Duodenal mucosa (tissue), 2 donors: Measurements from ENCODE around the gene SYTL1.
A peak's percentile ranks its signal among the peaks of the same experiment; 100 is the strongest.

Experiments used
- H3K27ac ChIP-seq: one replicate; pipeline ENCODE4 v1.7.0; 2013; ENCODE audit warnings: low read depth, low read length
- H3K27me3 ChIP-seq, 2 donors: one replicate each; pipeline ENCODE4 v1.7.0; 2013; ENCODE audit warnings: low read length in 2 of 2, control low read depth in 1 of 2; ENCODE audit not compliant: insufficient read depth in 2 of 2, control insufficient read depth in 1 of 2
- H3K36me3 ChIP-seq, 2 donors: one replicate each; pipeline ENCODE4 v1.7.0; 2013; ENCODE audit warnings: low read length in 2 of 2, control low read depth in 1 of 2; ENCODE audit not compliant: insufficient read depth in 2 of 2, control insufficient read depth in 1 of 2
- H3K4me1 ChIP-seq, 2 donors: one replicate each; pipeline ENCODE4 v1.7.0; 2013; ENCODE audit warnings: low read length in 2 of 2, control low read depth in 1 of 2; ENCODE audit not compliant: insufficient read depth in 2 of 2, control insufficient read depth in 1 of 2
- H3K4me3 ChIP-seq, 2 donors: one replicate each; pipeline ENCODE4 v1.7.0; 2013; ENCODE audit warnings: low read length in 2 of 2, low read depth in 1 of 2
- H3K9ac ChIP-seq, 2 donors: one replicate each; pipeline ENCODE4 v1.7.0; 2013; ENCODE audit warnings: low read length in 2 of 2, low read depth in 1 of 2
- H3K9me3 ChIP-seq, 2 donors: one replicate each; pipeline ENCODE4 v1.7.0; 2013; ENCODE audit warnings: low read length in 2 of 2, control low read depth in 1 of 2; ENCODE audit not compliant: control insufficient read depth in 1 of 2

Gene SYTL1

DNA sequence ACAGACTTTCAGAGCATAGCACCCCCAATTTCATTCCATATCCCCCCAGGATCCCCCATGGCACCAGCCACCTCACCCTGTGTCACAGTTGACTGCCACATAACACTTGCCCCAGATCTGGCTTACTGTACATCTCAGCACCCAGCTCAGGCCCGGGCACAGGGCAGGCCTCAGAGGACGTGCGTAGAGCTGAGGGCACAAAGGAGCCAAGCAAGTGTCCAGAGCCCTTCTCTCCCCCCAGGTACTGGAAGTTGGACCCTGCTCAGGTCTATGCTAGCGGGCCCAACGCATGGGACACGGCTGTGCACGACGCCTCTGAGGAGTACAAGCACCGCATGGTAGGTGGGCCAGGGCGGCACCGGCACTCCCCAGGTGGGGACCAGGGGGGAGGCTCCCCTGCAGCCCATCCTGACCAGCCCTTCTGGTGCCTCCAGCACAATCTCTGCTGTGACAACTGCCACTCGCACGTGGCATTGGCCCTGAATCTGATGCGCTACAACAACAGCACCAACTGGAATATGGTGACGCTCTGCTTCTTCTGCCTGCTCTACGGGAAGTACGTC, 8.0 kb upstream of the SYTL1 start:
- Histone ChIP-seq H3K4me3 (no peak overlapping the region), H3K27ac (no peak overlapping the region), H3K4me1 (no peaks in the 10 kb centered on the region), H3K9me3 (no peaks in the 10 kb centered on the region), H3K9ac (no peak overlapping the region), H3K27me3 (no peaks in the 10 kb centered on the region), H3K36me3 (peaks cover 27 to 47% of the 10 kb centered on the region in 2 donors)

GRCh38 chr1:27335506-27336422, 6.1 kb upstream of the SYTL1 start:
- Histone ChIP-seq H3K27ac (no peak overlapping the region), H3K4me3 (no peak overlapping the region), H3K36me3 (peaks cover 21 to 44% of the 10 kb centered on the region in 2 donors), H3K4me1 (no peaks in the 10 kb centered on the region), H3K27me3 (no peaks in the 10 kb centered on the region), H3K9me3 (no peaks in the 10 kb centered on the region), H3K9ac (no peak overlapping the region)

DNA sequence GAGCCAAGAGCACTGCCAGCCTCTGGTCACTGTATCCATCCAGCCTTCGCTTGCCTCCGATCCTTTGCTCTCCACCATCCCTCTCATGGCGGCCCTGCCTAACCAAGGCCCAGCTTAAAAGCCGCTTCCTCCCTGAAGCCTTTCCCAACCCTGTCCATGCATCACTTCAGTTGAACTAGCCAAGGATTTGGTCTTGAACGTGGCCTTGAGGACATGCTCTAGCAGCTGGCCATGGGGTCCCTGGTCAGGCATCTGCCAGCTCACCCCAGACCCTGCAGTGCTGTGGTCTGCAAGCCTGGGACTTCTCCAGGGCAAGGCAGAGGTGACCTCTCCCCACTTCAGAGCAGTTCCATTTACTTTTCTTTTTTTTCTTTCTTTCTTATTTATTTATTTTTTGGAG, 5.1 kb upstream of the SYTL1 start:
- peaks cover 19 to 44% of the 10 kb centered on the region in 2 donors for H3K36me3 ChIP-seq

DNA sequence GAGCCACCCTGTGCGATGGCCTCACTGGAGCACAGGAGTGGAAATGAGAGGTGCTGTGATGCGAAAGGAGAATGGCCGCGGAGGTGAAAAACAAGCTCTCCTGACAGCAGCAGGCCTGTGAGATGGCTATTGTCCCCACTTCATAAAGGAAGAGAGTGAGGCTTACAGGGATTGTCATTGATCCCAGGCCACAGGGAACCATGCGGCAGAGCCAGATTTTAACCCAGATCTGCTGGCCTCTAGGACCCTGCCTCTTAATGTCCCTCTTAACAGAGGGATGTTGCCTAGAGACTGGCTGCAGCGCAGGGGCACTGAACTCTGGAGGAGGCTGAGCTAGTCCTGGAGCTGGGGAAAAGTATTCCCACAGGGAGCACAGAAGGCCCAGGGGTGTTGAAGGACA, 3.1 kb upstream of the SYTL1 start:
- H3K4me1 ChIP-seq: peaks cover 20 to 23% of the 10 kb centered on the region in 2 donors
- H3K27me3 ChIP-seq: no peaks in the 10 kb centered on the region
- peaks cover 7 to 24% of the 10 kb centered on the region in 2 donors for H3K36me3 ChIP-seq
- no peak overlapping the region for H3K27ac ChIP-seq
- no peak overlapping the region for H3K4me3 ChIP-seq
- no peak overlapping the region for H3K9ac ChIP-seq
- no peaks in the 10 kb centered on the region for H3K9me3 ChIP-seq

More for the DNA sequence above, 5.1 kb upstream of the SYTL1 start:
- Histone ChIP-seq H3K27me3 (no peaks in the 10 kb centered on the region), H3K4me3 (no peak overlapping the region), H3K4me1 (peaks cover 6 to 9% of the 10 kb centered on the region in 2 donors), H3K9me3 (no peaks in the 10 kb centered on the region), H3K27ac (no peak overlapping the region), H3K9ac (no peak overlapping the region)

DNA sequence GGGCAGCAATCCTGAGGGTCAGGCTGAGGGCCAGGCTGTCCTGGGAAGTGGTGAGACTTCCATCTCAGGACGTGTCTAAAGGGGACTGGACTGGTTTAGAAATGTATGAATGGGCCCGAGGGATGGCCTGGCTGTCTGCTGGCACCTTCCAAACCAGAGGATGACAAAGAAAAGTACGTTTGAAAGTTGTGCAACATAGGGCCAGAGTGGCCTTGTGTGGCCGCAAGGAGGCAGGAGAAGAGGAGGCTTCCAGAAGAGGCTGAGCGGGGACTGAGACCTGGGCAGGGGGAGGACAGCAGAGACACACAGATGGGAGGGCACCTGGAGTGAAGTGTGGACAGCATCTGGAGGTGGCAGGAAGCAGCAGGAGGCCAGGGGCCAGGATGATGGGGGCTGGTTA, 2.6 kb upstream of the SYTL1 start:
- H3K36me3 ChIP-seq: peaks cover 2 to 19% of the 10 kb centered on the region in 2 donors
- no peak overlapping the region for H3K4me3 ChIP-seq
- no peaks in the 10 kb centered on the region for H3K27me3 ChIP-seq
- peaks cover 20 to 23% of the 10 kb centered on the region in 2 donors for H3K4me1 ChIP-seq
- H3K27ac ChIP-seq: no peak overlapping the region
- H3K9me3 ChIP-seq: no peaks in the 10 kb centered on the region
- no peak overlapping the region for H3K9ac ChIP-seq

- Histone ChIP-seq H3K9ac (peak overlapping the region; percentile 57 to 80), H3K9me3 (no peaks in the 10 kb centered on the region), H3K27me3 (no peaks in the 10 kb centered on the region), H3K4me1 (peaks cover 20 to 23% of the 10 kb centered on the region in 2 donors), H3K27ac (peak overlapping the region; percentile 11), H3K4me3 (peak overlapping the region; percentile 83 to 86), H3K36me3 (no peaks in the 10 kb centered on the region)
Measured at GRCh38 chr1:27342391-27342777, 562 bp downstream of the SYTL1 start.

DNA sequence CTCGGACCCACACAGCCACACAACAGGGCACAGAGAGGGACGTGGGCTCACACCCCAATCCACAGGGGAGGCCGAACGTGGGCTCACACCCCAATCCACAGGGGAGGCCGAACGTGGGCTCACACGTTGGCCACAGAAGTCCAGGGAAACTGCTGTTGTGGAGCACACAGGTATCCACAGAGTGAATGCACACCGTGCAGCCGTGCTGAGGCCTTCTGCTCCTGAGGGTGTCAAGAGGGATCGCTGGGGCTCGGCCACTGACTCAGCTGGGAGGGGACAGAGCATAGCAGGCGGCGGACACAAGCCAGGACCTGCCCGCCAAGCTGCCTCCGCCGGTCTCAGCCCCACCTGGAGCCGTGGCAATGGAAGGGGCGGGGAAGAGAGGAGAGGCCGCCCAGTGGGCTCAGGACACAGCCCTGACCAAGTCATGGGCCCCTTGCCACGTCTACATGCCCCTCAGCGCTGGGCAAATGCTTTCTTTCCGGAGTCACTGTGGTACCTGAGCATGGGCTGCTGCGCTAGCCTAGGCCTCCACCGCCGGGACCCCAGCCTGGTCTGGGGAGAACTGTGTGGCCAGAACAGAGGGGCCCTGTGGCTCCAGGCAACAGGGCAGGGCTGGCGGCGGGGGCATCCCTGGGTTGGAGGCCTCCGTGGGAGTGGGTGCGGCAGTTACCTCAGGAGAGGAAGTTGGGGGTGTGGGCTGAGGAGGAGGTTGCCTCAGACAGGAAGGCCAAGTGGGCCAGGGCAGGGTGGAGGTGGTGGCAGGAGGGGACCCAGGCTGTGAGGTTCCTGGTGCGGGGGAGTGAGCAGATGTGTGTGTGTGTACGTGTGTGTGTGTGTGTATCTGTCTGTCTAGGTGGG, 1.2 kb downstream of the SYTL1 start:
- Histone ChIP-seq H3K27me3 (no peaks in the 10 kb centered on the region), H3K4me3 (peak overlapping the region; percentile 83 to 86), H3K27ac (peak overlapping the region; percentile 69), H3K4me1 (peaks cover 20 to 23% of the 10 kb centered on the region in 2 donors), H3K36me3 (no peaks in the 10 kb centered on the region), H3K9me3 (no peaks in the 10 kb centered on the region), H3K9ac (peak overlapping the region; percentile 57 to 80)

- H3K4me3 ChIP-seq: peak overlapping the region; percentile 83 to 86
- H3K4me1 ChIP-seq: peaks cover 21 to 23% of the 10 kb centered on the region in 2 donors
- H3K27ac ChIP-seq: no peak overlapping the region
- no peaks in the 10 kb centered on the region for H3K27me3 ChIP-seq
- H3K9me3 ChIP-seq: no peaks in the 10 kb centered on the region
- H3K9ac ChIP-seq: peak overlapping the region in 1 of 2 donors; percentile 57
- H3K36me3 ChIP-seq: no peaks in the 10 kb centered on the region
Measured at GRCh38 chr1:27343639-27344025, 1.8 kb downstream of the SYTL1 start.

DNA sequence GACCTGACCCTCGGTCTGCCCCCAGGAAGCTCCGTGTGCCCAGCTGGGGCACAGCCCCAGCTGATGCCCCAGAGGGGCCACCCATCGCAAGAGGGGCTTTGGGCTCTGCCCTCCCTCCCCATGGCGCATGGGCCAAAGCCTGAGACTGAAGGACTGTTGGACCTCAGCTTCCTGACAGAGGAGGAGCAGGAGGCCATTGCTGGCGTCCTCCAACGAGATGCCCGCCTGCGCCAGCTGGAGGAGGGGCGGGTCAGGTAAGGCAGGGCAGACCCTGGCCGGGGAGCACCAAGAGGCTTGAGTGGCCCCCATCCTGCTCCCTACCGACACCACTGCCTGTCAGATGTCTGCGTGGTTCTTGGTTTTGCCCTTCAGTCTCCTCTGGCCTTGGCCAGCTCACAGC, 3.5 kb downstream of the SYTL1 start:
- no peak overlapping the region for H3K9ac ChIP-seq
- H3K4me3 ChIP-seq: no peak overlapping the region
- no peaks in the 10 kb centered on the region for H3K9me3 ChIP-seq
- peaks cover 30 to 34% of the 10 kb centered on the region in 2 donors for H3K4me1 ChIP-seq
- no peak overlapping the region for H3K27ac ChIP-seq
- peaks cover 0 to 1% of the 10 kb centered on the region in 2 donors for H3K27me3 ChIP-seq
- H3K36me3 ChIP-seq: no peaks in the 10 kb centered on the region
